GM12878 (cell line): ENCODE results near the gene CYP1A2. TPM values are rescaled to one million over a fixed set of nuclear protein-coding genes. Genes with fewer than 3 reads are reported as not detected.
A peak's percentile ranks its signal among the peaks of the same experiment; 100 is the strongest.

ENCODE experiments used
- CTCF ChIP-seq, 3 experiments: IDR thresholded peaks in 2 of 3; conservative IDR thresholded peaks in 1 of 3; 2 replicates each; pipeline ENCODE4 v1.5.1; 2011; ENCODE audit warnings: low read depth in 3 of 3, low read length in 3 of 3, mild to moderate bottlenecking in 3 of 3, control low read depth in 2 of 3, moderate library complexity in 2 of 3, inconsistent platforms in 1 of 3, mixed read lengths in 1 of 3; ENCODE audit not compliant: control insufficient read depth in 2 of 3, insufficient read depth in 1 of 3; ENCODE audit errors: extremely low read depth in 1 of 3
- E2F4 ChIP-seq: IDR thresholded peaks from 2 replicates; pipeline ENCODE4 v1.6.1; 2012; ENCODE audit warnings: low read depth, low read length, improper control_type of control experiment
- FOS ChIP-seq: IDR thresholded peaks from 3 replicates; pipeline ENCODE4 v1.6.1; 2011; ENCODE audit warnings: borderline replicate concordance; ENCODE audit not compliant: insufficient read length; ENCODE audit errors: extremely low read depth
- HDGF ChIP-seq: fragments of 450-650 bp; IDR thresholded peaks from 2 replicates; pipeline ENCODE4 v1.6.1; 2016; ENCODE audit warnings: antibody characterized with exemption
- HSF1 ChIP-seq: fragments of 150-350 bp; IDR thresholded peaks from 2 replicates; pipeline ENCODE4 v1.6.1; 2014; ENCODE audit warnings: mild to moderate bottlenecking, low read depth, low read length
- IRF3 ChIP-seq: fragments of 450-650 bp; IDR thresholded peaks from 2 replicates; pipeline ENCODE4 v1.6.1; 2014; ENCODE audit warnings: mild to moderate bottlenecking
- KDM1A ChIP-seq: fragments of 200-600 bp; sonication (generic); IDR thresholded peaks from 2 replicates; pipeline ENCODE4 v1.6.1; 2016; ENCODE audit warnings: borderline replicate concordance
- KLF5 ChIP-seq: fragments of 450-650 bp; IDR thresholded peaks from 2 replicates; pipeline ENCODE4 v1.6.1; 2014; ENCODE audit warnings: mild to moderate bottlenecking; ENCODE audit not compliant: partially characterized antibody
- MYC ChIP-seq: IDR thresholded peaks from 2 replicates; pipeline ENCODE4 v1.6.1; 2011; ENCODE audit warnings: mild to moderate bottlenecking, low read length, moderate library complexity, inconsistent platforms; ENCODE audit not compliant: insufficient read depth, insufficient replicate concordance, insufficient read length, severe bottlenecking
- POLR2A ChIP-seq: IDR thresholded peaks from 2 replicates; pipeline ENCODE4 v1.6.1; 2011; ENCODE audit warnings: low read depth, mild to moderate bottlenecking, low read length
- SPI1 ChIP-seq: IDR thresholded peaks from 2 replicates; pipeline ENCODE4 v1.6.1; 2011; ENCODE audit warnings: low read depth, mild to moderate bottlenecking, low read length, moderate library complexity, borderline replicate concordance; ENCODE audit not compliant: insufficient read depth
- WRNIP1 ChIP-seq: IDR thresholded peaks from 2 replicates; pipeline ENCODE4 v1.6.1; 2011; ENCODE audit warnings: low read depth, low read length, improper control_type of control experiment, borderline replicate concordance
- ZNF687 ChIP-seq: fragments of 450-650 bp; IDR thresholded peaks from 2 replicates; pipeline ENCODE4 v1.6.1; 2017; ENCODE audit warnings: mild to moderate bottlenecking, moderate library complexity
- polyA plus RNA-seq, 11 experiments: library from polyadenylated mRNA; depleted of rRNA in 4 of 11; unstranded in 6 of 11; stranded (reverse) in 5 of 11; fragments of >200 nt; fragmentation: Nextera tagmentation in 4 of 11; fragmentation: Illumina TruSeq in 1 of 11; extraction: Ambion mirVana in 4 of 11; extraction: Trizol in 1 of 11; gene quantifications; 1 replicate in 1 of 11; 2 replicates in 10 of 11; pipeline versions ENCODE4 v1.2.1 to v1.2.3, GENCODE V29; 2011 to 2016; ENCODE audit warnings: inconsistent platforms in 2 of 11, missing spikeins in 2 of 11, low read depth in 1 of 11
- total RNA-seq, 4 experiments: library from RNA; depleted of rRNA in 3 of 4; stranded (reverse); fragments of >200 nt in 3 of 4; fragmentation: Illumina TruSeq in 1 of 4; extraction: Trizol in 1 of 4; gene quantifications; 2 replicates each; pipeline versions ENCODE4 v1.2.1 to v1.2.3, GENCODE V29; 2013 to 2021

CYP1A2 gene
- total and polyA plus RNA-seq, 10 of the 15 experiments (the other 5 are each of a cell fraction or from before 2014, with no cell fraction given): 0.03 to 0.09 (median 0.05) TPM; not detected in 7

- TF ChIP-seq E2F4: no peak
- TF ChIP-seq HSF1: no peak
- no peak for TF ChIP-seq KLF5
- peak; percentile 79 to 93 (median 82) for TF ChIP-seq CTCF (IDR thresholded peaks at IDR 0.05 in 2 of 3, conservative IDR thresholded peaks at IDR 0.05 in 1 of 3; ENCODE audit: control insufficient read depth in 2 of 3, extremely low read depth in 1 of 3, insufficient read depth in 1 of 3, low read depth in 3 of 3, low read length in 3 of 3)
- TF ChIP-seq ZNF687: peak; percentile 49
- TF ChIP-seq WRNIP1: no peak; the same call in 1 of the 2 replicates
- TF ChIP-seq FOS: no peak
- TF ChIP-seq KDM1A: no peak
- TF ChIP-seq SPI1: peak; percentile 97
- peak; percentile 94; the same call in 1 of the 2 replicates for TF ChIP-seq HDGF
- TF ChIP-seq POLR2A: peak; percentile 76
- peak; percentile 67 for TF ChIP-seq MYC
- TF ChIP-seq IRF3: no peak
These were observed 38.8 kb downstream of the CYP1A2 start (continued) for GRCh38 chr15:74787251-74788041.
